ENCODE data around the gene MPP3.

MPP3 gene

GRCh38 chr17:43782913-43783680, 49.8 kb downstream of the MPP3 start:
- DNase-seq = no peak
- in situ Hi-C loops (cut with MboI; ENCODE audit: low pct_unique_long_range_greater_than_20kb, low sequenced_read_pairs) = no loop called here

- in situ Hi-C loops (cut with MboI; ENCODE audit: low pct_unique_long_range_greater_than_20kb, low sequenced_read_pairs) = no loop called here
- DNase-seq = no peak
Observed at GRCh38 chr17:43780135-43780534, 52.8 kb downstream of the MPP3 start, which contains the start of gene CFAP97D1. CFAP97D1 (plus strand) TSS chr17:43780435; CDS start chr17:43780463, 28 bp downstream.

- DNase-seq = peak; percentile 65
- in situ Hi-C loops (cut with MboI; ENCODE audit: low pct_unique_long_range_greater_than_20kb, low sequenced_read_pairs) = no loop called here
Observed at GRCh38 chr17:43779145-43780125, 53.5 kb downstream of the MPP3 start.

GRCh38 chr17:43778337-43779144, 54.4 kb downstream of the MPP3 start, which contains the start of gene DUSP3:
DUSP3 (minus strand) TSS chr17:43778977; CDS start chr17:43778924, 53 bp downstream.
- in situ Hi-C loops (cut with MboI; ENCODE audit: low pct_unique_long_range_greater_than_20kb, low sequenced_read_pairs) = no loop called here
- peak; percentile 67 for DNase-seq

GRCh38 chr17:43774304-43775250, 58.4 kb downstream of the MPP3 start:
- DNase-seq = no peak
- in situ Hi-C loops (cut with MboI; ENCODE audit: low pct_unique_long_range_greater_than_20kb, low sequenced_read_pairs) = no loop called here

DNA sequence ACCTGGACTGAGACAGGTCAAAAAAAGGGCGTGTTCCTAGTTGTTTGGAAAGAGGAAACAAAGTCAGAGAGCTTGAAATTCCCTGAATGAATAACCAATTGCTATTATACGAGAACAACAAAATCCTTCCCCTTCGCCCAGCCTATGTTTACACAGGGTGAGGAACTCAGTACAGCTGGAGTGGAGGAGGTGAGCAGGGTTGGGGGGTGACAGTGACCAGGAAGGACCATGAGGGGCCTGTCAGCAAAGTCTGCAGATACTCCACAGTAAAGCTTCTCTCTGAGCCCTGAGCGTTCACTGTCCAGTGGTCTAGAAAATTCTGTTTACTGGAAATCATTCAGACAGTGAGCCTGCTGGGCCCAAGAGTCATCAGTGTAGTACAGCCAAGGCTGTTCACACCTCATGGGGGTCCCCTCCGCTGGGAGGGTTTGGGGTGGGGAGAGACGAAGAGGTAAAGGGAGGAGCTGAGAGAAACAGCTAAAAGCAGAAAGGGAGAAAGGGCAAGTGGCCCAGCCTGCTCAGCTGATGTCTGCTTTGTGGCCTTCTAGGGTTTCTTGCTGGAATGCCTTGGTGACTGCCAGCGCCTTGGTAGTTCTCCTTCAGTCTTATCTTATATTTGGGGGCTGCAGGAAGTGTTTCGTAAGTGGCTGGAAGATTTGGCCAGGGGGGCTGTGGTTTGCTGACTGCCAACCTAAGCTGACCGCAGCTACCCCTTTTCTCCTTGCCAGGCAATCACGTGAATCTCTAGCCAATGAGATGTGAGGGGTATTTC, 59.9 kb downstream of the MPP3 start:
- peak; percentile 99 for DNase-seq
- in situ Hi-C loops (cut with MboI; ENCODE audit: low pct_unique_long_range_greater_than_20kb, low sequenced_read_pairs) = no loop called here

- in situ Hi-C loops (cut with MboI; ENCODE audit: low pct_unique_long_range_greater_than_20kb, low sequenced_read_pairs) = no loop called here
Observed at GRCh38 chr17:43771463-43771862, 61.5 kb downstream of the MPP3 start.

GRCh38 chr17:43770957-43771356, 62.0 kb downstream of the MPP3 start:
- DNase-seq = no peak
- in situ Hi-C loops (cut with MboI; ENCODE audit: low pct_unique_long_range_greater_than_20kb, low sequenced_read_pairs) = no loop called here

More at GRCh38 chr17:43771463-43771862, 61.5 kb downstream of the MPP3 start:
- DNase-seq = no peak

- in situ Hi-C loops (cut with MboI; ENCODE audit: low pct_unique_long_range_greater_than_20kb, low sequenced_read_pairs) = loop anchor here (10.0 kb wide), 1 partner anchor 195 kb away; no protein-coding TSS in a partner anchor
- no peak for DNase-seq
Observed at GRCh38 chr17:43769859-43770258, 63.1 kb downstream of the MPP3 start.

DNA sequence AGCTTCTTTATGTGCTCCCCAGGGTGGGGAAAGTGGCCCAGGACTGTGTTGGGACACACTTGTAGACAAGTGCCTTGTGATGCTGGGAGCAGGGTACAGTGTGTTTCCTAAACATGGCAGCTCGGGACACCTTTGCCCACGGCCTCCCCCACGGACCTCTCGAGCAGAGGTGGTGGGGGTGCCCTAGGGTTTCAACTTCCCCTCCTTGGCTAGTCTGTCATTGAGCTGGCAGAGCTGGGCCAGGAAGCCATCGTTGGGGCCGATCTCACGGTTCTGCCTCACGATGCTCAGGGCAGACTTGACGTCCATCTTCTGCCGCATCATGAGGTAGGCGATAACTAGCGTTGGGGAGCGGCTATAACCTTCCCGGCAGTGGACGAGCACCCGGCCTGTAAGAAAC, 63.5 kb downstream of the MPP3 start:
- in situ Hi-C loops (cut with MboI; ENCODE audit: low pct_unique_long_range_greater_than_20kb, low sequenced_read_pairs) = loop anchor here (10.0 kb wide), 1 partner anchor 195 kb away; no protein-coding TSS in a partner anchor
- DNase-seq = no peak

GRCh38 chr17:43768943-43769342, 64.0 kb downstream of the MPP3 start:
- in situ Hi-C loops (cut with MboI; ENCODE audit: low pct_unique_long_range_greater_than_20kb, low sequenced_read_pairs) = loop anchor here (10.0 kb wide), 1 partner anchor 194 kb away; no protein-coding TSS in a partner anchor
- no peak for DNase-seq

- in situ Hi-C loops (cut with MboI; ENCODE audit: low pct_unique_long_range_greater_than_20kb, low sequenced_read_pairs) = loop anchor here (10.0 kb wide), 1 partner anchor 194 kb away; no protein-coding TSS in a partner anchor
- DNase-seq = peak; percentile 95
Observed at GRCh38 chr17:43768382-43768781, 64.6 kb downstream of the MPP3 start.

GRCh38 chr17:43767713-43768059, 65.3 kb downstream of the MPP3 start:
- in situ Hi-C loops (cut with MboI; ENCODE audit: low pct_unique_long_range_greater_than_20kb, low sequenced_read_pairs) = loop anchor here (10.0 kb wide), 1 partner anchor 193 kb away; no protein-coding TSS in a partner anchor
- no peak for DNase-seq

- in situ Hi-C loops (cut with MboI; ENCODE audit: low pct_unique_long_range_greater_than_20kb, low sequenced_read_pairs) = loop anchor here (10.0 kb wide), 1 partner anchor 192 kb away; no protein-coding TSS in a partner anchor
- no peak for DNase-seq
Observed at GRCh38 chr17:43767053-43767712, 65.8 kb downstream of the MPP3 start.

DNA sequence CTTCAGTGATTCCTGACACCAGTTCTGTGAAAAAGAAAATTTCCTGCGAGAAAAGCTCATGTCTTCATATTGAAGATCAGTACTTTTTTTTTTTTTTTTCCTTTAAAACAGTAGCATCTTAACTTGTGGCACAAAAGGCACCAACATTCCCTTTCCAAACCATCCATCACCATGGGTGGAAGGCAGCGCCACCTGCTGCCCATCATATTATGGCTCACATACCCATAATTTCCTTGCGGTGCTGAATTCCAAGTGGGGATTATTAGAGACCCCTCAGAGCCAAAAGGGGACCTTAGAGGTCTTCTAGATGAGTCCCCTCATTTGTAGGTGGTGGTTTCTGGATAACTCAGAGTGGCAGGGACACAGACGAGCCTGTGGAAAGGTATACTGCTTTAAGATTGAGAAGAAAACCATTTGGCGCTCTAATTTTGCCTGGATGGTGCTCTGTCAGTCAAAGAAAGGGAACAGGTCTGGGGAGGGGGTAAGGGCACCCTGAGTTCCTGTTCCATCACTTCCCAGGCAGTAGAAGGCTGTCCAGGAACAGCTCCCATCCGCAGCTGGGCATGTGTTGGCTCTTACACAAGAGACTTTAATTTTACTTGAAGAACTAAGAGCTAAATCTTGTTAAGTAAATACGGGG, 66.4 kb downstream of the MPP3 start:
- in situ Hi-C loops (cut with MboI; ENCODE audit: low pct_unique_long_range_greater_than_20kb, low sequenced_read_pairs) = loop anchor here (10.0 kb wide), 1 partner anchor 192 kb away; no protein-coding TSS in a partner anchor
- peak; percentile 61 for DNase-seq
